ENCODE measurements around the gene KLHL30. TPM values are rescaled to one million over a fixed set of nuclear protein-coding genes. Genes with fewer than 3 reads are reported as not detected.

Gene KLHL30
- total RNA-seq = under 1 TPM; 0.13 to 0.64 (median 0.34) TPM

DNA sequence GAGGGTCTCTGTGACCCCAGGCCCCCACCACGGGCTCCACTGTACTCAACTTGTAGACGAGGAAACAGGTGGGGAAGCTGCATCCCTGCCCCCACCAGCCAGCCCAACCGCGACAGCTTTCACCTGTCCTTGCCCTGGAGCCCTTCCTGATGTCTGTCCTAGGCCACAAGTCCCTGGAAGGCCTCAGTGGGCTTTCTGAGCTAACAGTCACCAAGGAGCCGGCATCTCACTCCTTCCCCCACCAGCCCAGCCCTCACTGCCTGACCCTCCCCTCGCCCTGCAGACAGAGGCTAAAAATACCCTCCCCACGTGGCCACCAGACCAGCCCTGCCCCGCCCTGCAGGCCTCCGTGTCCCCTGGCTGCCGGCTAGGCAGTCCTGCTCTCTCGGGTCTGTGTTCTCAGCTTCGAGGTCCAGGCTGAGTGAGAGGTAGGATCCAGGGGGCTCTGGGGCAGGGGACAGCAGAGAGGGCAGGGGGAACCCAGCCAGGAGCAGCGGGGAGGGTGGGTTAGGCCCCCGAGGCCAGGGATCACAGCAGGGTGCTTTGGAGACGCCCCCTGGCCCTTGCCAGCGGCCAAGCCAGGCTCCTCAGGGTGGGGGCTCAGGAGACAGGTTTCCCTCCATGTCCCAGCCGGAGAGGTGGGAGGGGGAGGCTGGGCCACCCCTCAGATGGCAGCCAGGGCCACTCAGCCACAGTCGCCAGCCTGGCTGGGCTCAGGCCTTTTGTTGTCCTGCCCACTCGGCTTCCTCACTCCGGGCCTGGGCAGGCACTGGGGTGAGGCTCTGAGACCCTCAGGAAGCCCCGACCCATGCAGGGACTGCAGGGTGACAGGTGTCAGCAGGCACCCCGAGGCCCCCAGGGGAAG is at the start of gene KLHL30:
Gene KLHL30 (plus strand): TSS at position 338 of the 865 bp plus-strand sequence. CDS start 2,087 bp downstream, outside the sequence.
- DNase-seq (ENCODE audit: low spot score in 2 of 2) = no peak
- TF ChIP-seq, protein P1, sequence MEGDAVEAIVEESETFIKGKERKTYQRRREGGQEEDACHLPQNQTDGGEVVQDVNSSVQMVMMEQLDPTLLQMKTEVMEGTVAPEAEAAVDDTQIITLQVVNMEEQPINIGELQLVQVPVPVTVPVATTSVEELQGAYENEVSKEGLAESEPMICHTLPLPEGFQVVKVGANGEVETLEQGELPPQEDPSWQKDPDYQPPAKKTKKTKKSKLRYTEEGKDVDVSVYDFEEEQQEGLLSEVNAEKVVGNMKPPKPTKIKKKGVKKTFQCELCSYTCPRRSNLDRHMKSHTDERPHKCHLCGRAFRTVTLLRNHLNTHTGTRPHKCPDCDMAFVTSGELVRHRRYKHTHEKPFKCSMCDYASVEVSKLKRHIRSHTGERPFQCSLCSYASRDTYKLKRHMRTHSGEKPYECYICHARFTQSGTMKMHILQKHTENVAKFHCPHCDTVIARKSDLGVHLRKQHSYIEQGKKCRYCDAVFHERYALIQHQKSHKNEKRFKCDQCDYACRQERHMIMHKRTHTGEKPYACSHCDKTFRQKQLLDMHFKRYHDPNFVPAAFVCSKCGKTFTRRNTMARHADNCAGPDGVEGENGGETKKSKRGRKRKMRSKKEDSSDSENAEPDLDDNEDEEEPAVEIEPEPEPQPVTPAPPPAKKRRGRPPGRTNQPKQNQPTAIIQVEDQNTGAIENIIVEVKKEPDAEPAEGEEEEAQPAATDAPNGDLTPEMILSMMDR (IDR thresholded peaks at IDR 0.05) = no peak
- TF ChIP-seq POLR2A (IDR thresholded peaks at IDR 0.05) = no peak
- WGBS, 2 donors = 62 to 64% methylated on average over 19 to 21 of the region's 22 CpGs
- intact Hi-C loops (cut with DNase I; ENCODE audit: low total_unique reads) = no loop called here
- no peak within 1 kb of the TSS for H3K4me3 ChIP-seq (ENCODE audit: low read depth, poor library complexity, severe bottlenecking)

DNA sequence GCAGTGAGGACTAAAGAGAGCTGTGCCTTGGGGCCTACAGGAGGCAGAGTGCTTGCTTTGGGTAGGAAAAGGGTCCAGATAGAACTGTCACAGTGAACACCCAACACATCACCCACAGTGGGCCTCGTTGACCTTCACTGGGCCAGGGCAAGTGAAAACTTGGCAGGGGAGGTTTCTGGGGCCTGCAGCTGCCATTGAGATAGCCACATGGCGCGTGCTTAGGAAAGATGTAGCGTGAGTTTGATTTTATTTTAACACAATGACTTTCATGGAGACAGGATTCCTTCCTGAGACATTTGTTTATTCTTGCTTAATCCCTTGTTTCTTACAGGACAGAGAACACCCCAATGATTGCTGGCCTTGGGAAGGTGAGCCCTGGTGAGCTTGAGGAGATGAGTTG is 47.6 kb upstream of the KLHL30 start:
- intact Hi-C loops (cut with DNase I; ENCODE audit: low total_unique reads) = no loop called here
- 93 to 94% methylated on average over 4 of the region's 4 CpGs for WGBS, 2 donors
- no peak overlapping the region for H3K4me3 ChIP-seq (ENCODE audit: low read depth, poor library complexity, severe bottlenecking)
- TF ChIP-seq, protein P1 (IDR thresholded peaks at IDR 0.05) = no peak
- no peak for TF ChIP-seq POLR2A (IDR thresholded peaks at IDR 0.05)
- DNase-seq (ENCODE audit: low spot score in 2 of 2) = no peak

- TF ChIP-seq, protein P1 (IDR thresholded peaks at IDR 0.05) = no peak
- TF ChIP-seq POLR2A (IDR thresholded peaks at IDR 0.05) = no peak
- intact Hi-C loops (cut with DNase I; ENCODE audit: low total_unique reads) = no loop called here
- 96 to 98% methylated on average over 16 of the region's 16 CpGs for WGBS, 2 donors
- no peak for DNase-seq (ENCODE audit: low spot score in 2 of 2)
- no peak overlapping the region for H3K4me3 ChIP-seq (ENCODE audit: low read depth, poor library complexity, severe bottlenecking)
Measured at GRCh38 chr2:238091436-238092060, 46.9 kb upstream of the KLHL30 start.

DNA sequence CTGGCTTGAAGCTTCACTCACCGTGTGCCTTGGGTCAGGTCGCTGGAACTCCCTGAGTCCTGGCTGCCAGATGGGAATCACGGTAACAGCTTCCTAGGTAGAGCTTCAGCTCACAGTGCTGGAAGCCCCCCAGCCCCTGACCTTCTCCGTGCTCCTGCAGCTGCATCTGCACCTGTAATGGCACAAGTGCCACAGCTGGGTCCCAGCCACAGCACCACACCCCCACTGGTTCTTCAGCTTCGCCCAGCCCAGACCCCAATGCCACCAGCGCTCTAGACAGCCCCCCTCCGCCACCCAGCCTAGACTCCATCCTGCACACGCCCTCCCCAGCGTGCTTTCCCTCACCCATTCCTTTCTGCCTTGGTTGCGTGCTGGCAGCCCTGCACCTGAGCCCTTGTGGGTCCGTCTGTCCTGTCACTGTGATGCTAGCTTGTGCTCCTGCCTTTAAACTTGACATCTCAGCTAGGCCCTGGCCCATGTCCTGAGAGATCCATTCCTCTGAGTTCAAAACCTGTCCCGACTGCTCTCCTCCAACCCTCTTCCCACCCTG is 45.9 kb upstream of the KLHL30 start:
- no peak for DNase-seq (ENCODE audit: low spot score in 2 of 2)
- intact Hi-C loops (cut with DNase I; ENCODE audit: low total_unique reads) = no loop called here
- WGBS, 2 donors = 90 to 92% methylated on average over 12 of the region's 12 CpGs
- TF ChIP-seq, protein P1 (IDR thresholded peaks at IDR 0.05) = no peak
- TF ChIP-seq POLR2A (IDR thresholded peaks at IDR 0.05) = no peak
- no peak overlapping the region for H3K4me3 ChIP-seq (ENCODE audit: low read depth, poor library complexity, severe bottlenecking)

DNA sequence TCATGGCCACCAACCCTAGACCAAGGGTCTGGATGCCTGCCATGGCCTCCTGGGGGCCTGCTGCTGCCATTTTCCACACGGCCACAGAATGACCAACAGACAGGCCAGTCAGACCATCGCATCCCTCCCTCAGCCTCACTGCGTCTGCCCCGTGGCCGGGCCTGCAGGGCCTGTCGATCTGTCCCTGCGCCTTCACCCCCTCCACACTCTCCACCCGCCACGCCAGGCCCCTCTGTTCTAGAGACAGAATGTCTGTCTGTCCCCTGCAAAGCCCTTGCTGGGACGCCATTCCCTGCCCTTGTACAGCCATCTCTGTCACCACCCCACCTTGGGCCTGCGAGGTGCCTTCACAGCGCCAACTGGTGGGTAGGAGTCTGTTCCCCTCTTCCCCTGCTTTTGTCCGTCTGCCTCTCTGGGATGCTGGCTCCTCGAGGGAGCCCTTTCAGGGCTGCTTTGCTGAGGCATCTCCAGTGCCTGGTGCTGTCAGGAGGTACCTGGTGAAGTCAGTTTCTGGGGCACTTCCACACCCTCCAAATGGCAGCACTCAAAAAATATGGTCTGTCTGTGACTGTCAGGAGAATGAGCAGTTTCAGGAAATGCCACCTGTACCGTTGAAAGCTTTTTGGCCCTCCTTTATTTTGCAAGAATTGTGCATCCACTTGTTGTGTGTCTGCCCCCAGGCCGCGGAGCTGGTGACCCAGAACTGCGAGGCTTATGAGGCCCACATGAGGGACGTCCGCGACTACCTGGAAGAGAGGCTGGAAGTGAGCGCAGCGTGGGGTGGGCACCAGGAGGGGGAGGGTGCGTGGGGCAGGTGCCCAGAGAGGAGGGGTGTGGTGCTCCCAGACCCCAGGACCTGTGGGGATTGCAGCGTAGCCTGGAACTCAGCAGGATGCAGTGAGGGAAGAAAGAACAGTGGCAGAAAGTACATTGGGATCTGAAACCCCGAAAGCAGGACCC is 45.0 kb upstream of the KLHL30 start:
- DNase-seq (ENCODE audit: low spot score in 2 of 2) = peak in 1 of 2 donors; percentile 76
- WGBS, 2 donors = 88% methylated on average over 26 of the region's 26 CpGs
- no peak overlapping the region for H3K4me3 ChIP-seq (ENCODE audit: low read depth, poor library complexity, severe bottlenecking)

More for the DNA sequence above, 45.0 kb upstream of the KLHL30 start:
- intact Hi-C loops (cut with DNase I; ENCODE audit: low total_unique reads) = no loop called here
- no peak for TF ChIP-seq POLR2A (IDR thresholded peaks at IDR 0.05)
- TF ChIP-seq, protein P1 (IDR thresholded peaks at IDR 0.05) = no peak
